NCI-H446 treated with DMSO at 0.1 percent for 48 hours (cell line): ENCODE measurements around the gene LYZL4.

Experiments
- DNase-seq: peaks from one replicate; lab custom pipeline; 2025; lab: John Stamatoyannopoulos, UW

The LYZL4 gene

DNA sequence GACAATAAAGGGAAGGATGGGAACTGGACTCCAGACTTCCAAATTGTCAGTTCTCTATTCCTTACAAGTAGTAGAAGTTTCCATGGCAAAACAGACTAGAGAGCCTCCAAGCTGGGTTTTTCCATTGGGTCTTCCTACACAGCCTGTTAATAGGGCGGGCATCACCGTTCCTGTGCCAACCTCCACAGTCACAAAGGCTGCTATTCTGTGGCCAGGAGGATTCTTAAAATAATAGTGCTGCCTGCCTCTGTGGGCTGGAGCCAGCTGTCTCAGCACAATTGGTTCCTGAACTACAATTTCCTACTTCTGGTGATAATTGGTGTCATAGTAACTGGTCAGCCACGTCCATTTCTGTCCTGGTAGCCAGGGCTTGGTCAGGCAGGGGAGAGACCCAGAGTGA is 38.6 kb downstream of the LYZL4 start:
- DNase-seq, result no peak

DNA sequence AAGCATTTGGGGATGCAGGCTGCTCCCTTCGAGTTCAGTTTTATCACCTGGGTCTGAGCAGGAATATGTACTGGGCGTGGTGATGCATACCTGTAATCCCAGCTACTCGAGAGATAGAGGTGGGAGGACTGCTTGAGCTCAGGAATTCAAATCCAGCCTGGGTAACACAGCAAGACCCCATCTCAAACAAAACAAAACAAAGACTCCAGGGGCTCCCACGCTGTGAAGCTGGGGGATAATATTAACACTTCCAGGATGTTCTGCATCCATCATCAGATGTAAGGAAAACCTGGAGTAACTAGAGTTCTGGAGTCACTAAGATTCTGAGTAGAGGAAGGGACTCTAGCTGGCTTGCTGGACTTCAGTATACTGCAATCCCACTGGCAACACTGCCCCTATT is 40.6 kb downstream of the LYZL4 start:
- no peak for DNase-seq

DNA sequence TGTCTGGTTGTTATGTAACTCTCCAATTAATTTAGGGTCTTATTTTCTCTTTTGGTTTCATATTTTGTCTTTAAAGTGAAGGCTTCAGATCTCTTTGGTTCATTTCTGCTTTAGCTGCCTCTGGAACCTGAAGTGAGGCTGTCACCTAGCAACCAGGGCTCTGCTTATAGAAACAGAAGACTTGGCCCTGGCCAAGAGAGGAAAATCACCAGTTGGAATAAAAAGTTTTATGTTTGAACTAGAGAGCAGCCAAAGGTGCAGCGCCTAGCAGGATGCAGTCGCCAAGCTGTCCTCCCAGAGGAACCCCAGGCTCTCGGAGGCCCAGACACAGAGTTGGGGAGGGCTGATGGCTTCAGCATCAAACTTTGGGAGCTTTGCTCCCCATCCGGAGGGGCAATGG is 41.1 kb downstream of the LYZL4 start:
- DNase-seq, result no peak

DNA sequence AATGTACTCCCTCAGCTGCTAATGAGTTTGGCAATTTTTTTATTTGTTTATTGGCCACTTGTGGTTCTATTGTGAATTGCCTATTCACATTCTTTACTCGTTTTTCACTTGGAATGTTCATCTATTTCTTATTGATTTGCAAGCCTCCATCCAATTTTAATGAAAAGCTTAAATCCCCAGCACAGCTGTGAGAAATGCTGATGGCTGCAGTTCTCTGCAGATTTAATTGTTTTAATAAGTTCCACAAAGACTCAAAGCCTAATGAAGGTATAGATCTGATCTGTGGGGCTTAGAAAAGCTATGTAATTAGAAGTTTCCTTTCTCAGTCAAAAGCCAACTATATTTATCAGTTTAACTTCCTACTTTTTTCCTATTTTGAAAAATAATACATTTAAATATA is 41.5 kb downstream of the LYZL4 start:
- DNase-seq, result no peak

DNA sequence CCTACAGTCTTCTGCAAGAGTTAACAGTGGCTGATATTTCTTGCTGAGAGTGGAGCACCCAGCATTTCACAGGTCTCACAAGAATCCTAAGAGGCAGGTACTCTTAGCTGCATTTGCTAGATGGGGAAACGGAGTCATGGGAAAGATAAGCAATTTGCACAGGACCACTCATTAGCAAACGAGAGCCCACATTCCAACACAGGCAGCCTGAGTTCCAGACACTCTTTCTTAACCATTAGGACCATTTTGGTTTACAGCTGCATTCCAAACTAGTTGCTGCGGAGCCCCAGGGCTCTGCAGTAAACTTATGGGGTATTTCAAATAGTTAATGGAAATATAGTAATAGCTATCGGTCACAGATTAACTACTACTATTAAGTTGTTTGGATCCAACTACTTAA is 42.5 kb downstream of the LYZL4 start:
- DNase-seq, result no peak

DNA sequence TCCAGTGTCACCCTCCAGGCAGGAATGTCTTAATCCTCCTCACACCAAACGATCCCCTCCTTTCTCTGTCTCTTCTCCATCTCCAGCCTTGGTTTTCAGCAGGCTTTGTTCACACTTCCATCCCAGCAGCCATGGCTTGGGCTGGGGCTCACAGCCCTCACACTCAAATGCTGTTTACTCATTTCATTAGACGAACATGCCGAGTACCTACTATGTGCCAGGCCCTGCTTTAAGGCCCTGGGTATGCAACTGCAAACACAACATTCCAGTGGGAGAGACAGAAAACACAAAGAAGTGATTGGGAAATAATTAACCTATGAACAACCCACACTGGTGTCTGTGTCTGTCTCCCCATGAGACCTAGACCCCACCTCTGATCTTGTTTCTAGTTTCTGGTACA is 43.9 kb downstream of the LYZL4 start:
- DNase-seq, result no peak

DNA sequence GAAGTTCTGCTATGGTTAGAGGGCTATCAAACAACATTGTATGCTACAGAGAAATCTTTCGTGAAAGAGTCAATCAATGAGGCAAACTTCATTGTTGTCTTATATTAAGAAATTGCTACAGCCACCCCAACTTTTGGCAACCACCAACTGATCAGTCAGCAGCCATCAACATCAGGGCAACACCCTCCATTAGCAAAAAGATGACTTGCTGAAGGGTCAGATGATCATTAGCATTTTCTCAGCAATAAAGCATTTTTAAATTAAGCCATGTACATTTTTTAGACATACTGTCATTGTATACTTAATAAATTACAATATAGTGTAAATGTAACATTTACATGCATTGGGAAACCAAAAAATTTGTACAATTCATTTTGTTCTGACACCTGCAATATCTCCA is 53.1 kb downstream of the LYZL4 start:
- no peak for DNase-seq

DNA sequence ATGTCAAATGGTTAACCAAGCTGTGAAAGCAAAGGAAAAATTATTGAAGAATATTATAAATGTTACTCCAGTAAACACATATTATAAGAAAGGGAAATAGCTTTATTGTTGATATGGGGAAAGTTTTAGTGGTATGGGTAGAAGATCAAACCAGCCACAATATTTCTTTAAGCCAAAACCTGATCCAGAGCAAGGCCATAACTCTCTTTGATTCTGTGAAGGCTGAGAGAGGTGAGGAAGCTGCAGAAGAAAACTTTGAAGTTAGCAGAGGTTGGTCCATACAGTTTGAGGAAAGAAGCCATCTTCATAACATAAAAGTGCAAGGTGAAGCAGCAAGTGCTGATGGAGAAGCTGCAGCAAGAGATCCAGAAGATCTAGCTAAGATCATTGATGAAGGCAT is 54.8 kb downstream of the LYZL4 start:
- DNase-seq, result no peak

DNA sequence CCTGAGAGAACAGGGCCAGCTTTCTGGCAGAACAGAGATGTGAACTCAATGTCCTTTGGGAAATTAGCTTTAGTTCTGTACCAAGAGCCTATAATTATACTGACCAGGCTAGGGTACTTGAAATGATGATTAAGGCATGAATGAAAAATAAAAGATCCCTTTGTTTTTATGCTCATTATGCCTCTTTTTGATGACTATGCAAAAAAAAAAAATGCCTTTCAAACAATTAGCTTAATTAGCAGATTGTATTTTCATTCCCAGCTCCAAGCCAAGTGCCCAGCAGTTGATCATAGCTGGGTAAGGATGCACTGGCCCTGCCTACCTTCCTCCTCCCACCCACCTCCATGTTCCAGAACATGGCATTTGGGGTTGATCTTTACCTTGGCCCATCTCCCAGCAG is 56.8 kb downstream of the LYZL4 start:
- no peak for DNase-seq

DNA sequence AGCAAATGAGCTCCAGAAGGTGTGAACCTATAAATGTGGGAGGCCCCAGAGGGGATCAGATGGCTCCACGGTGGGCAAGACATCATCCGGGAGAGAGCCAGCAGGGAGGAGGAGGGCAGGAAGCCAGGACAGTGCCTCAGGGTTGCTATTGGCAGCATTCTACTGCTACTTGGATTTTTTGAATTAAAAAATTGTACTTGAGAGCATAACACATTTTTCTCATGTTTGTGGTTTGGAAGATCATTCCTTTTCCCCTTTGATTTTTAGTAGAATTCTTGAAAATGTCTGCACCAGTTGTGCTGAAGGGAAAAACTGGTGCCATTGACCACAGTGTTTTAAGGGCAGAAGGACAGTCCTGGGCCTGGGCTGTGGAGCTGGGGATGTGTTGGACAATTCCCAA is 59.2 kb downstream of the LYZL4 start:
- no peak for DNase-seq

DNA sequence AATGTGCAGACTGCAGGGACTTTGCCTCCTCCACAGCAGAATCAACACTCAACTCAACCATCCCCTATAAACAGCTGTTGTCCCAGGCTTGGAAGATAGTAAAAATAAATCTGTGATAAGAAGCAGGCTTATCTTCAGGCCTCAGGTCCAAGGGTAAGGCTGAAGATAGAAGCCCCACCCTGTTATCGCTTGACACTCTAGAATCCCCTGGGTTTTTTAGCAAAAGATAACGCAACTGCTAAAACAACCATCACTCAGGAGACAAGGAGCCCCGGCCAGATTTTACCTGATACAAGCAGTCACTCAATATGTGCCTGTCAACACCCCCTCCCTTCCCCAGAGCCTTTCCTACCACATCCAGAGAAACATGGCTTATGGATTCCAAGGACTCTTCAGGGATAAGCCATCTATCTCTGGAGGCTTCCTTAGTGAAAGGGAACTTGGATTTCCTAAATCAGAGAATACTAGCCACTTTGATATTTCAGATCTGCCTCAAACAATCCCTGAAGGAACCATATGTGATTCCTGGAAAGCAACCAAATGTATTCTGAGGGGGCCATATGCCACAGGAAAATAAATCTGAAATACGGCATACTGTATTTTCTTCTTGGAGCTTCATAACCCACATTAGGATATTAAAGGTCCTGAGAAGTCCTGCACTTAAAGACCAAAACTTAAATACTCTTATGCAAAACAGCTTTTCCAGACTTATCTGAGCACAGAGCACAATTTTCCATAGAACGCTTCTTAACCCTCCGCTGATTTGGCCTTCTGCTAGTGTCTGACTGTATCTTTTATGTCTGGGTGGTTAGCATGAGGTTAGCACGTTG is 60.4 kb downstream of the LYZL4 start:
- DNase-seq, result peak; percentile 1

DNA sequence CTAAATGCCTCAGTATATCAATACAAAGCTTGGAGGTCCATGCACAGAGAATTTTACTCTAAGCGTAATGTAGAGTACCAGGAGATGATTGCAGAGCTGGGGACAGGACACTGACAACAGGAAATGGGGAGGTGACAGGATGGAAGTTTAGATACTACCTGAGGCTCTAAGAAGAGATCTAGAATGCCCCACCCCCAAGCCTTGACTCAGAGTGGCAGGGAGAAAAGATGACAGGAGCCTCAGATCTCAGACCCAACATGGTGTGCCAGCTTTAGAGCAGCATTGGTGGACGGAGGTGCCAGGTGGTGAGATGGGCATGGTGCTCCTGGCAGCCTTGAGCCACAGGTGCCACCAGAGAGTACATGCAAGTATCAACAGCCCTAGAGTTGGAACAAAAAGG is 62.5 kb downstream of the LYZL4 start:
- DNase-seq, result no peak
